Breast epithelium (tissue), 4 donors: ENCODE results near the gene IQCE. TPM values are rescaled to one million over a fixed set of nuclear protein-coding genes. Genes with fewer than 3 reads are reported as not detected.

ENCODE experiments used
- DNase-seq, 2 donors: peaks; one replicate each; pipeline ENCODE4 v3.0.0-alpha.2; 2019; ENCODE audit warnings: low spot score in 2 of 2
- H3K27ac ChIP-seq, 2 donors: fragments of 200-600 bp; sonication (generic) in 1 of 2; one replicate each; pipeline ENCODE4 v1.5.1; 2016 to 2019; ENCODE audit warnings: mild to moderate bottlenecking in 1 of 2
- H3K27me3 ChIP-seq, 2 donors: fragments of 200-600 bp; sonication (generic) in 1 of 2; one replicate each; pipeline versions ENCODE4 v1.5.1 to v1.6.0; 2017 to 2019; ENCODE audit warnings: control low read depth in 1 of 2, mild to moderate bottlenecking in 1 of 2
- H3K36me3 ChIP-seq: fragments of 200-600 bp; one replicate; pipeline ENCODE4 v1.5.1; 2019
- H3K4me1 ChIP-seq, 2 donors: fragments of 200-600 bp; sonication (generic); one replicate each; pipeline ENCODE4 v1.5.1; 2016 to 2019; ENCODE audit warnings: control low read depth in 1 of 2
- H3K4me3 ChIP-seq, 3 donors: fragments of 200-600 bp; sonication (generic); 1 replicate in 2 of 3; 2 replicates in 1 of 3; pipeline ENCODE4 v1.5.1; 2016 to 2019; ENCODE audit warnings: mild to moderate bottlenecking in 3 of 3, moderate library complexity in 2 of 3
- H3K9me3 ChIP-seq, 2 donors: fragments of 200-600 bp; sonication (generic) in 1 of 2; one replicate each; pipeline ENCODE4 v1.5.1; 2016 to 2019; ENCODE audit warnings: control low read depth in 1 of 2
- POLR2A ChIP-seq: fragments of 450-650 bp; IDR thresholded peaks from one replicate; pipeline ENCODE4 v1.6.1; 2016; ENCODE audit warnings: antibody characterized with exemption, mild to moderate bottlenecking, moderate library complexity
- POLR2AphosphoS5 ChIP-seq, 3 donors: sonication (generic); formaldehyde crosslinking; IDR thresholded peaks; one replicate each; pipeline ENCODE4 v1.6.1; 2017; ENCODE audit warnings: antibody characterized with exemption in 3 of 3
- intact Hi-C: fragments of 100-400 bp; cut with DNase I; formaldehyde crosslinking; loops from one replicate; pipeline ENCODE4 v1.15.1; 2023; ENCODE audit warnings: low total_unique reads
- total RNA-seq, 3 donors: library from RNA; depleted of rRNA; stranded (reverse); fragments of >200 nt; gene quantifications; one replicate each; pipeline ENCODE4 v1.1.0, GENCODE V29; 2016
- TF ChIP-seq, protein P1 (sequence below), 3 donors: fragments of 450-650 bp; IDR thresholded peaks; one replicate each; pipeline ENCODE4 v1.5.1; 2016 to 2017; ENCODE audit warnings: antibody characterized with exemption in 3 of 3, mild to moderate bottlenecking in 3 of 3, moderate library complexity in 3 of 3

Gene IQCE
- total RNA-seq, 3 donors from 2014 or later = 13.4 to 22.7 (median 13.8) TPM

DNA sequence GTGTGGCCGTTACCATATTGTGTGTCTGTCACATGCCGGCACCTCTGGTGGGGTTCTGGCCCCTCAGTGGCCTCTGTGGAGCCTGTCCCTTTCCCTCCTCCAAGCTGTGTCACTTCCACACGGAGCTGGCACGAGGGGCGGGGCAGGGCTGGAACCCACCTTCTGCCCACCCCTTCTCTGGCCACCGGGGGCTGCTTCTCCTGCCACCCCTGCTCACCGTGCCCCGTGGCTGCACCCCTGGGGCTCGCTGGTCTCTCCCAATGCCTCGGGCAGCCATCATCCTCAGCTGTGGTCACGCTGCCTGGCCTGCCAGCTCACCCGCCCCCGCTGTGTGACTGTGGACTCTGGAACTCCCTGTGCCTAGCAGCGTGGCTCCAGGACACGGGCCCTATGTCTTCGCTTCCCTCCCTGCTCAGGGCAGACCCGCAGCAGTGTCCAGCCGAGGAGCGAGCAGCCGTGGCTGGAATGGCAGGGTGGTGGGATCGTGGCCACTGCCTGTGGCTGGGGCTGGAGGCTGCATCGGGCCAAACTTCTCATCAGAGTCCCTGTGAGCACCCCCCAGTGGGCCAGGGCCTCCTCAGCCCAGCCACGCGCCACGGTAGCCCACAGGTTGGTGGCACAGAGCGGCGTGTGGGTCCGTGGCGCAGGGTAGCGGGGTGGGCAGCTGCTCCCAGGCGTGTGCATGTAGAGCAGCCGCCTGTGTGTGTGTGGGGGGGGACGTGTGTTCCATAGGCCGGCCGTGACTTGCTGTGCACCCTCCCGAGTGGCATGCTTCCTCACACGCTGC is 81.1 kb downstream of the IQCE start:
- H3K4me1 ChIP-seq = peaks cover 11 to 17% of the 10 kb centered on the region in 2 donors
- intact Hi-C loops = no loop called here
- TF ChIP-seq, protein P1, sequence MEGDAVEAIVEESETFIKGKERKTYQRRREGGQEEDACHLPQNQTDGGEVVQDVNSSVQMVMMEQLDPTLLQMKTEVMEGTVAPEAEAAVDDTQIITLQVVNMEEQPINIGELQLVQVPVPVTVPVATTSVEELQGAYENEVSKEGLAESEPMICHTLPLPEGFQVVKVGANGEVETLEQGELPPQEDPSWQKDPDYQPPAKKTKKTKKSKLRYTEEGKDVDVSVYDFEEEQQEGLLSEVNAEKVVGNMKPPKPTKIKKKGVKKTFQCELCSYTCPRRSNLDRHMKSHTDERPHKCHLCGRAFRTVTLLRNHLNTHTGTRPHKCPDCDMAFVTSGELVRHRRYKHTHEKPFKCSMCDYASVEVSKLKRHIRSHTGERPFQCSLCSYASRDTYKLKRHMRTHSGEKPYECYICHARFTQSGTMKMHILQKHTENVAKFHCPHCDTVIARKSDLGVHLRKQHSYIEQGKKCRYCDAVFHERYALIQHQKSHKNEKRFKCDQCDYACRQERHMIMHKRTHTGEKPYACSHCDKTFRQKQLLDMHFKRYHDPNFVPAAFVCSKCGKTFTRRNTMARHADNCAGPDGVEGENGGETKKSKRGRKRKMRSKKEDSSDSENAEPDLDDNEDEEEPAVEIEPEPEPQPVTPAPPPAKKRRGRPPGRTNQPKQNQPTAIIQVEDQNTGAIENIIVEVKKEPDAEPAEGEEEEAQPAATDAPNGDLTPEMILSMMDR (IDR thresholded peaks at IDR 0.05) = no peak
- TF ChIP-seq POLR2A (no peak), POLR2AphosphoS5 (IDR thresholded peaks at IDR 0.05) (no peak)

DNA sequence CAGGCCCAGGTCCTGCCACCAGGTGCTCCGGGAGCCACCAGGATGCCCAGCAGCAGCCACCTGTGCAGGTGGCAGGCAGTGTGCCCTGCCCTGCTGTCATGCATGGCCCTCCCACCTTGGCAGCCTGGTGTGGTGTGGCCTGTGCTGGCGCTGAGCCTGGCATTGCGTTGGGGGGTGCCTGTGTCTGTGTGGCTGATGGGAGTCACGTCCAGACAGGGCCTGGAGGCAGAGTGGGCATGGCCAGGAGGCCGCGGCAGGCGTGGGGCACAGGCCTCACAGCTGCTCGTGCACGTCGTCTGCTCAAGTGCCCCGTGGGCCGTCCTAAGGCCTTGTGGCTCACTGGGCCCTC is 81.7 kb downstream of the IQCE start:
- no peaks in the 10 kb centered on the region for H3K36me3 ChIP-seq
- peak overlapping the region; percentile 71 to 92 for H3K27ac ChIP-seq
- TF ChIP-seq POLR2A = no peak
- TF ChIP-seq, protein P1 (IDR thresholded peaks at IDR 0.05) = no peak
- no peak for TF ChIP-seq POLR2AphosphoS5 (IDR thresholded peaks at IDR 0.05)
- DNase-seq = peak in 1 of 2 donors; percentile 50
- peak overlapping the region in 1 of 3 donors; percentile 11 for H3K4me3 ChIP-seq
- H3K4me1 ChIP-seq = peaks cover 11 to 17% of the 10 kb centered on the region in 2 donors
- no peaks in the 10 kb centered on the region for H3K9me3 ChIP-seq
- intact Hi-C loops = no loop called here
- H3K27me3 ChIP-seq = no peaks in the 10 kb centered on the region

More for the DNA sequence above, 81.1 kb downstream of the IQCE start:
- H3K9me3 ChIP-seq = no peaks in the 10 kb centered on the region
- no peaks in the 10 kb centered on the region for H3K36me3 ChIP-seq
- H3K4me3 ChIP-seq = no peak overlapping the region
- H3K27ac ChIP-seq = peak overlapping the region; percentile 45 to 92
- no peak for DNase-seq
- no peaks in the 10 kb centered on the region for H3K27me3 ChIP-seq

DNA sequence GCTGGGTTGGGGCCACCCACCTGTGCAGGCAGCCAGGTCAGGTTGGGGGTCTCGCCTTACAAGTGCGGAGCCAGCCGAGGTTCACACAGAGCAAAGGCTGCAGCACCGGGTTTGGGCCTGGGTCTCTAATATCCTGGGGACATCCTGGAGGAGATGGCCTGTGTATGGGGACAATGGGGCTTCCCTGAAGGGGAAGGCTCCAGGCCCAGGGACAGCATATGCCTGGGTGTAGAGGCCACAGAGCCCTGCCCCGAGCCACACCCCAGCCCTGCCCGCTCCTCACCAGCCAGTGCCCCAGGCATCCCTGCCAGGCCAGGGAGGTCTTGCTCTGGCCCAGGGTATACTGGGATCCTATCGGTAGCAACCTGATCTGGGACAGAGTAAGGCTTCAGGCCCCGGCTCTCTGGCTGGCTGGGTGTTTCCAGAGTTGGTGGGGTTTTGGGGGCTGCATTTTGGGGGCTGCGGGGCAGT is 82.1 kb downstream of the IQCE start:
- H3K4me1 ChIP-seq = peaks cover 11 to 17% of the 10 kb centered on the region in 2 donors
- peak overlapping the region in 2 of 3 donors; percentile 41 to 64 for H3K4me3 ChIP-seq
- H3K36me3 ChIP-seq = no peaks in the 10 kb centered on the region
- H3K27ac ChIP-seq = peak overlapping the region; percentile 71 to 92
- intact Hi-C loops = no loop called here
- TF ChIP-seq, protein P1 (IDR thresholded peaks at IDR 0.05) = no peak
- TF ChIP-seq POLR2A (no peak), POLR2AphosphoS5 (IDR thresholded peaks at IDR 0.05) (no peak)
- no peak for DNase-seq
- H3K27me3 ChIP-seq = no peaks in the 10 kb centered on the region
- H3K9me3 ChIP-seq = no peaks in the 10 kb centered on the region

DNA sequence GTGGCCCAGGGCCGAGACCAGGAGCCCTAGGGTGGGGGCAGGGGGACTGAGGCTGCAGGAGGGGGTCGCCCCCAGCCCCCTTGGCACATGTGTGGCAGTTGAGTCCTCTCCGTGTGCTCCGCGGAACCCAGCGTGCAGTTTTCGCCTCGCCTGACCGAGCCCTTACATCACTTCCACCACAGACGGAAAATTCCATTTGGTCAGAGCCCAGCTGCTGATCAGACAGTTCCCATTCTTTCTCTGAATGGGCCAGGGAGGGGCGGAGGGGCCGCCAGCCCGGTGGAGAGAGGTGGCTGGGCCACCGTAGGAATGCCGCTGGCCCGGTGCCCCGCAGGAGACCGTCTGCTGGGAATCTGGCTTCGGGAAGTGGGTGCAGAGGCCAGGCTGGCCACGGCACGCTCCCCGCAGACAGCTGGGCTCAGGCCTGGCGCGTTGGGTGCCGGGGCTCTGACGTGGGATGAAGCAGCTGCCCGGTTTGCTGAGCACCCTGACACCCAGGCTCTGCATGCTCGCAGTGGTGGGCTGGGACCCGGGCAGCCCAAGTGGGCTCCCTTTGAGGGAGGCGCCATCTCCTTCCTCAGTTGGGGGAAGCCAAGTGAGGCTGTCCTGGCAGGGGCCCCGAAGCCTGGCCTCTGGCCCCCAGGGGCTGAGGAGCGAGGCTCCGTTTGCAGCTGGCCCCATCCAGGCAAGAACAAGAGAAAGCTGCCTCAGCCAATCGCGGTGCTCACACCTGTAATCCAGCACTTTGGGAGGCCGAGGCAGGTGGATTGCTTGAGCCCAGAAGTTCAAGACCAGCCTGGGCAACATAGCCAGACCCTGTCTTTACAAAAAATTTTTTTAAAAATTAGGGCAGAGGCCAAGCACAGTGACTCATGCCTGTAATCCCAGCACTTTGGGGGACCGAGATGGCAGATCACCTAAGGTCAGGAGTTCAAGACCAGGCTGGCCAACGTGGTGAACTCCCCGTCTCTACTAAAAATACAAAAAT is 82.9 kb downstream of the IQCE start:
- DNase-seq = peak; percentile 83 to 92

More for the DNA sequence above, 82.9 kb downstream of the IQCE start:
- no peaks in the 10 kb centered on the region for H3K9me3 ChIP-seq
- peak overlapping the region; percentile 71 to 92 for H3K27ac ChIP-seq
- intact Hi-C loops = no loop called here
- H3K4me3 ChIP-seq = peak overlapping the region; percentile 14 to 64 (median 41)
- H3K36me3 ChIP-seq = no peaks in the 10 kb centered on the region
- peaks cover 11 to 17% of the 10 kb centered on the region in 2 donors for H3K4me1 ChIP-seq
- TF ChIP-seq, protein P1 (IDR thresholded peaks at IDR 0.05) = peak in 1 of 3 donors; percentile 9
- TF ChIP-seq POLR2A (no peak), POLR2AphosphoS5 (IDR thresholded peaks at IDR 0.05) (peak; percentile 66 to 88 (median 77))
- H3K27me3 ChIP-seq = no peaks in the 10 kb centered on the region
